Measurements from ENCODE around the gene CCDC192.
"Not testable (repeated sequence)": the region's sequence is repeated elsewhere in the genome, so short reads cannot be mapped to it uniquely, and the experiment has no call there.

CCDC192 gene, protein sequence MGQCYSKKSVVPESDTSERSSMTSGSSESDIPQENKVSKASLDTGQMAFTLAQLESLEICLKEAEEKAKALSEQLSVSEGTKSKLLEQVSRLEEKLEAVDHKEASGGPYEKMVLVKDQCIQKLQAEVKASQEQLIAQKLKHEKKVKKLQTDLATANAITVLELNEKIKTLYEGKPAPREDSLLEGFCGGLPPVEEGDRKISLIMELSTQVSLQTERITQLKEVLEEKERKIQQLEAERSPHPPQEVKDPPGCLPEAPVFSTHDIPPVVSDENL

GRCh38 chr5:127702926-127703561 lies at the start of gene CCDC192:
TSS of gene CCDC192 (plus strand) at chr5:127703391. CDS start at chr5:127703446, 55 bp downstream.
- no peak within 1 kb of the TSS for H3K4me3 ChIP-seq
- H3K9me3 ChIP-seq: no peaks in the 10 kb centered on the region
- H3K27me3 ChIP-seq: no peaks in the 10 kb centered on the region
- H3K36me3 ChIP-seq: no peaks in the 10 kb centered on the region
- no peaks in the 10 kb centered on the region for H3K4me1 ChIP-seq
- no peak within 1 kb of the TSS for H3K9ac ChIP-seq
- no peak within 1 kb of the TSS for H3K4me2 ChIP-seq
- H3K27ac ChIP-seq: no peak within 1 kb of the TSS
- H4K20me1 ChIP-seq: no peaks in the 10 kb centered on the region
- no peak for TF ChIP-seq Cebpa-rat (IDR thresholded peaks at IDR 0.05)

DNA sequence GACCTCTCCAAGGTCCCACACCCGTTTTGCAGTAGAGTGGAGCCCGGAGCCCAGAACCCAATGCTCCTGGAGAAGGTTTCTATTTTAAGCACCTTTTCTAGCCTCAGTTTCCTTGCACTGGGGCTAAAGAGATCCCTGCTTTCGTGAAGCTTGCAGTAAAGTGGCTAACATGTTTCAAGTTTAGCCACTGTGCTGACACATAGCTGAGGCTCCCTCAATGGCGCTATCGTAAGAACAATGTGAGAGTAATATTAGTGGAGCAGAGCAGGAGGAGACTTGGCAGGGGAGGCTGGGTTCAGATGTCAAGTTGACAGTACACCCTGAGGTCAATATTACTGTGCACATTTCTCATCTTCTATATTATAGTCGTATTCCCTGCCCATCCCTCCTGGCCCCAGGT lies 46.4 kb upstream of the CCDC192 start:
- TF ChIP-seq Cebpa-rat (IDR thresholded peaks at IDR 0.05): no peak
- no peaks in the 10 kb centered on the region for H4K20me1 ChIP-seq
- H3K4me2 ChIP-seq: no peak overlapping the region
- H3K9ac ChIP-seq: no peak overlapping the region
- H3K4me3 ChIP-seq: no peak overlapping the region
- H3K36me3 ChIP-seq: no peaks in the 10 kb centered on the region
- no peaks in the 10 kb centered on the region for H3K4me1 ChIP-seq
- no peaks in the 10 kb centered on the region for H3K27me3 ChIP-seq
- H3K9me3 ChIP-seq: no peaks in the 10 kb centered on the region
- H3K27ac ChIP-seq: no peak overlapping the region

GRCh38 chr5:127660047-127660733 lies 43.0 kb upstream of the CCDC192 start:
- H3K4me1 ChIP-seq: no peaks in the 10 kb centered on the region
- H3K9me3 ChIP-seq: no peaks in the 10 kb centered on the region
- no peak overlapping the region for H3K9ac ChIP-seq
- H3K36me3 ChIP-seq: no peaks in the 10 kb centered on the region
- no peaks in the 10 kb centered on the region for H3K27me3 ChIP-seq
- H4K20me1 ChIP-seq: no peaks in the 10 kb centered on the region
- no peak overlapping the region for H3K4me2 ChIP-seq
- no peak overlapping the region for H3K4me3 ChIP-seq
- no peak for TF ChIP-seq Cebpa-rat (IDR thresholded peaks at IDR 0.05)
- no peak overlapping the region for H3K27ac ChIP-seq

DNA sequence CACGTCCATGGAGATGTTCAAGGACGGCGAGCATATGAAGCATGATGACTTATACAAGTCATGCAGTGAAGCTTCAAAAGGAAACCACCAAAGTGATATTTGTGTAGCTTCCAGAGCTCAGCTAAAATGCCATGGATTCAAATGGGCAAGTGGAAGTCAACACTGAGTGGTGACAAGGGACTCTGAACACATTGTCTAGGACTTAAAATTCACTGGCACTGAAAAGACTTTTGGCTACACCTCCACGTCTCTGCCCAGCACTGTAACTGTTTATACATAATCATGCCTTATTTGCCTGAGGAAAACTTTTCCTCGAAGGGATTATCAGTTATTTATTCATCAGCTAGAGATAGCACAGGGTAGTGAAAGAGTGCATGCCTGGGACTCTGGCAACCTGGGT lies 39.1 kb upstream of the CCDC192 start:
- no peak for TF ChIP-seq Cebpa-rat (IDR thresholded peaks at IDR 0.05)
- no peaks in the 10 kb centered on the region for H4K20me1 ChIP-seq

GRCh38 chr5:127665641-127666040 lies 37.5 kb upstream of the CCDC192 start:
- no peak overlapping the region for H3K4me2 ChIP-seq
- H3K36me3 ChIP-seq: no peaks in the 10 kb centered on the region
- no peak overlapping the region for H3K4me3 ChIP-seq
- H3K9ac ChIP-seq: no peak overlapping the region
- H3K27ac ChIP-seq: no peak overlapping the region
- H3K27me3 ChIP-seq: no peaks in the 10 kb centered on the region
- no peaks in the 10 kb centered on the region for H3K9me3 ChIP-seq
- TF ChIP-seq Cebpa-rat (IDR thresholded peaks at IDR 0.05): no peak
- no peaks in the 10 kb centered on the region for H3K4me1 ChIP-seq
- H4K20me1 ChIP-seq: no peaks in the 10 kb centered on the region

More for the DNA sequence above, 39.1 kb upstream of the CCDC192 start:
- Histone ChIP-seq H3K4me3 (no peak overlapping the region), H3K4me1 (no peaks in the 10 kb centered on the region), H3K27ac (no peak overlapping the region), H3K9me3 (no peaks in the 10 kb centered on the region), H3K9ac (no peak overlapping the region), H3K36me3 (no peaks in the 10 kb centered on the region), H3K4me2 (no peak overlapping the region), H3K27me3 (no peaks in the 10 kb centered on the region)

DNA sequence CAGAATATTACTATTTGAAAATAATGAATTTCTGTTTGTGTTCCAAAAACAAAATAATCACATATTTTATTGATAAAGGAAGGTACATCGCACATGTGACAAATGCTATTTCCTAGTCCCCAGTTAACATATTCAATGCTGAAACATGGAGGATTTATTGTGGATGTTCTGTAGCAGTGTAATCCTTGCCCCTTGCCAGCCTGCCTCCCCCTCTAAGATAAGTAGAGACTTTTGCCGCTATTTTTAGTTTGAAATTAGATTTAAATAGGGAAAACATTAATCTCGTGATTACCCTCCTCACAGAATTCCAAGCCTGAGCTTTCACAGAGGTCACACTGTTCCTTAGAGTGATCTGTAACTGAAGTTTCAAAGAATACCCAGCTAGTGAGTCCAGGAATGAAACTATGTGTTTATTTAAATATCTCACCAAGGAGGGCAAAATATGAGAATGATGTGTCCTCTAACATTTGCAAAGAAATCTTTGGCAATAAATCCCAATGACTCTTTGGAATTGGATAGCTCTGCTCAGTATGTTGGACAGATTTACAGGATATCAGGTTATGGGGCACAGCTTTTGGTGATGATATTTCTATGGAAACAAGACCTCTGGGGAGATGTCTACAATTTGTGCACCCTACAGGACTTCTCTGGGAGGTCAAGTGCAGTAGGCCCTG lies 37.0 kb upstream of the CCDC192 start:
- Histone ChIP-seq H3K9me3 (no peaks in the 10 kb centered on the region), H3K4me3 (no peak overlapping the region)
- no peak for TF ChIP-seq Cebpa-rat (IDR thresholded peaks at IDR 0.05)

GRCh38 chr5:127667926-127668325 lies 35.3 kb upstream of the CCDC192 start:
- H3K9ac ChIP-seq: no peak overlapping the region
- no peaks in the 10 kb centered on the region for H3K27me3 ChIP-seq
- H3K36me3 ChIP-seq: no peaks in the 10 kb centered on the region
- H3K9me3 ChIP-seq: no peaks in the 10 kb centered on the region
- H3K4me2 ChIP-seq: no peak overlapping the region
- H3K4me1 ChIP-seq: no peaks in the 10 kb centered on the region
- no peak overlapping the region for H3K27ac ChIP-seq
- no peaks in the 10 kb centered on the region for H4K20me1 ChIP-seq
- TF ChIP-seq Cebpa-rat (IDR thresholded peaks at IDR 0.05): no peak
- H3K4me3 ChIP-seq: no peak overlapping the region

More for the DNA sequence above, 37.0 kb upstream of the CCDC192 start:
- H3K9ac ChIP-seq: no peak overlapping the region
- H3K27ac ChIP-seq: no peak overlapping the region
- no peaks in the 10 kb centered on the region for H4K20me1 ChIP-seq
- no peaks in the 10 kb centered on the region for H3K36me3 ChIP-seq
- no peaks in the 10 kb centered on the region for H3K27me3 ChIP-seq
- H3K4me2 ChIP-seq: no peak overlapping the region
- H3K4me1 ChIP-seq: no peaks in the 10 kb centered on the region

GRCh38 chr5:127671218-127671617 lies 32.0 kb upstream of the CCDC192 start:
- H3K4me1 ChIP-seq: no peaks in the 10 kb centered on the region
- no peaks in the 10 kb centered on the region for H3K9me3 ChIP-seq
- no peaks in the 10 kb centered on the region for H3K27me3 ChIP-seq
- no peak overlapping the region for H3K27ac ChIP-seq
- H3K9ac ChIP-seq: no peak overlapping the region
- no peak overlapping the region for H3K4me2 ChIP-seq
- TF ChIP-seq Cebpa-rat (IDR thresholded peaks at IDR 0.05): no peak
- H4K20me1 ChIP-seq: no peaks in the 10 kb centered on the region
- H3K4me3 ChIP-seq: no peak overlapping the region
- no peaks in the 10 kb centered on the region for H3K36me3 ChIP-seq

DNA sequence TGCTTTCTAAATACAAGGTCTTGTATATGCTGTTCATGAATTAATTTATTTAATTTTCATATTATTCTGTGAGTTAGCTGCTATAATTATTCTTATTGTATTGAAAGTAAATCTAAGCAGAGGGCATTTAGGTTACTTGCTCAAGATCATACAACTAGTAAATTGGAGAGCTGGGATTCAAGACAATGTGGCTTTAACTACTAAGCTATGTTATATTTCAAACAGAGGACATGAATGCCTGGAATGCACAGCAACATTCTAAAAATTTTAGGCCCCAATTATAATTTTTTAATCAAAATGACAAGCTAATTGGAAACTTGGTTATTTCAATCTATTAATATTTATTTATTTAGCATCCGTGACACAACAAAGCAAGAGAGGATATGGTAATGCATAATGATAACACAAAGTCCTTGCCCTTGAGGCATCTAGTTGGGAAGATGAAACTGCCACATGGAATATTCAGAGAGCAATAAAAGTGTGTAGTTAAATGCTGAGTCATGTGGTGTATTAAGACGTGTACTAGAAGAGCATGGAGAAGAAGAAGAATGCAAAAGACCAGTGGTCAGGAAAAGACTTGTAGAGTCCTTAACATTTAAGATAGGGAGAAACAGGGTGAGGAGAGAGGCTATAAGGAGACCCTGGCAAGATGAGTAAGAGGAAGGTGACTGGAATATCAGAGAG lies 29.9 kb upstream of the CCDC192 start:
- H3K27ac ChIP-seq: no peak overlapping the region
- no peaks in the 10 kb centered on the region for H3K27me3 ChIP-seq
- TF ChIP-seq Cebpa-rat (IDR thresholded peaks at IDR 0.05): no peak
- H4K20me1 ChIP-seq: no peaks in the 10 kb centered on the region
- H3K9ac ChIP-seq: no peak overlapping the region
- H3K36me3 ChIP-seq: no peaks in the 10 kb centered on the region
- H3K4me3 ChIP-seq: no peak overlapping the region
- H3K4me1 ChIP-seq: no peaks in the 10 kb centered on the region
- no peaks in the 10 kb centered on the region for H3K9me3 ChIP-seq
- H3K4me2 ChIP-seq: no peak overlapping the region

DNA sequence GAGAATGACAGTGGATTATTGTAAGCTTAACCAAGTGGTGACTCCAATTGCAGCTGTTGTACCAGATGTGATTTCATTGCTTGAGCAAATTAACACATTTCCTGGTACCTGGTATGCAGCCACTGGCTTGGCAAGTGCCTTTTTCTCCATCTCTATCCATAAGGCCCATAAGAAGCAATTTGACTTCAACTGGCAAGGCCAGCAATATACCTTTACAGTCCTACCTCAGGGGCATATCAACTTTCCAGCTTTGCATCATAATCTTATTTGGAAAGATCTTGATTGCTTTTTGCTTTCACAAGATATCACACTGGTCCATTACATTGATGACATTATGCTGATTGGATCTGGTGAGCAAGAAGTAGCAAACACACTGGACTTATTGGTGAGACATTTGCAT lies 26.2 kb upstream of the CCDC192 start:
- H3K4me2 ChIP-seq, H3K9me3 ChIP-seq, H3K27me3 ChIP-seq: not testable (repeated sequence)

DNA sequence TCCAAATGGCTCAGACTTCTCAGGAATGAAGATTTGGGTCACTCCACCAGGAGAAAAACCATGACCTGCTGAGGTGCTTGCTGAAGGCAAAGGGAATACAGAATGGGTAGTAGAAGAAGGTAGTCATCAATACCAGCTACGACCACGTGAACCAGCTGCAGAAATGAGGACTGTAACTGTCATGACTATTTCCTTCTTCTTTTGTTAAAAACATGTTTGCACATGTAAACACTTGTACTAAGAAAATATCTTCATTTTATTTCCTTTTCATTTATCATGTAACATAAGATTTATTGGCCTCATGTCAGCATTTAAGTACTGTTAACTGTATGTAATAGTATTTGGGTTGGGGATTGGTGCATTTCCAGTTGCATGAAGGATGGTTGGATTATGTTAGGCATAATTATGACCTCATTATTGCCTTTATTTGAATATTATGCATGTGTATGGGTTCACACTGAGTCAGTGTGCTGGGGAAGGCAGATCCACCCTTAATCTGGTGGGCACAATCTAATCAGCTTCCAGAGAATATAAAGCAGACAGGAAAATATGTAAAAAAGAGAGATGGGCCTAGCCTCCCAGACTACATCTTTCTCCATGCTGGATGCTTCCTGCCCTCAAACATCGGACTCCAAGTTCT lies 23.4 kb upstream of the CCDC192 start:
- H3K4me2 ChIP-seq, H4K20me1 ChIP-seq, H3K27ac ChIP-seq: not testable (repeated sequence)

More for the DNA sequence above, 26.2 kb upstream of the CCDC192 start:
- H3K36me3 ChIP-seq, H3K4me1 ChIP-seq, H3K4me3 ChIP-seq, H4K20me1 ChIP-seq, H3K9ac ChIP-seq, H3K27ac ChIP-seq: not testable (repeated sequence)

More for the DNA sequence above, 23.4 kb upstream of the CCDC192 start:
- not testable (repeated sequence) for H3K4me3 ChIP-seq, H3K9ac ChIP-seq, H3K9me3 ChIP-seq, H3K27me3 ChIP-seq, H3K36me3 ChIP-seq, H3K4me1 ChIP-seq
